Measurements from ENCODE around the gene CNTRL.

CNTRL gene

DNA sequence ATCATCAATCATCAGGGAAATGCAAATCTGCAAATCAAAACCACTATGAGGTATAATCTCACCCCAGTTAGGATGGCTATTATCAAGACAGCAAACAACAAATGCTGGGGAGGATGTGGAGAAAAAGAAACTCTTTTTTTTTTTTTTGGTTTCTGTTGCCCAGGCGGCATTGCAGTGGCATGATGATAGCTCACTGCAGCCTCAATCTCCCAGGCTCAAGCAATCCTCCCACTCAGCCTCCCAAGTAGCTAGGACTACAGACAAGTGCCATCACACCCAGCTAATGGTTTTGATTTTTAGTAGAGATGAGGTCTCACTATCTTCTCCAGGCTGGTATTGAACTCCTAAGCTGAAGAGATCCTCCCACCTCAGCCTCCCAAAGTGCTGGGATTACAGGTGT is 5.4 kb upstream of the CNTRL start:
- TF ChIP-seq, protein P1, sequence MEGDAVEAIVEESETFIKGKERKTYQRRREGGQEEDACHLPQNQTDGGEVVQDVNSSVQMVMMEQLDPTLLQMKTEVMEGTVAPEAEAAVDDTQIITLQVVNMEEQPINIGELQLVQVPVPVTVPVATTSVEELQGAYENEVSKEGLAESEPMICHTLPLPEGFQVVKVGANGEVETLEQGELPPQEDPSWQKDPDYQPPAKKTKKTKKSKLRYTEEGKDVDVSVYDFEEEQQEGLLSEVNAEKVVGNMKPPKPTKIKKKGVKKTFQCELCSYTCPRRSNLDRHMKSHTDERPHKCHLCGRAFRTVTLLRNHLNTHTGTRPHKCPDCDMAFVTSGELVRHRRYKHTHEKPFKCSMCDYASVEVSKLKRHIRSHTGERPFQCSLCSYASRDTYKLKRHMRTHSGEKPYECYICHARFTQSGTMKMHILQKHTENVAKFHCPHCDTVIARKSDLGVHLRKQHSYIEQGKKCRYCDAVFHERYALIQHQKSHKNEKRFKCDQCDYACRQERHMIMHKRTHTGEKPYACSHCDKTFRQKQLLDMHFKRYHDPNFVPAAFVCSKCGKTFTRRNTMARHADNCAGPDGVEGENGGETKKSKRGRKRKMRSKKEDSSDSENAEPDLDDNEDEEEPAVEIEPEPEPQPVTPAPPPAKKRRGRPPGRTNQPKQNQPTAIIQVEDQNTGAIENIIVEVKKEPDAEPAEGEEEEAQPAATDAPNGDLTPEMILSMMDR (IDR thresholded peaks at IDR 0.05; ENCODE audit: control insufficient read depth, insufficient read depth, low read depth, low read length, missing control alignments): no peak
- no peak for DNase-seq (ENCODE audit: low read depth)
- H3K4me3 ChIP-seq (ENCODE audit: control insufficient read depth, low read depth, low read length): no peak overlapping the region

DNA sequence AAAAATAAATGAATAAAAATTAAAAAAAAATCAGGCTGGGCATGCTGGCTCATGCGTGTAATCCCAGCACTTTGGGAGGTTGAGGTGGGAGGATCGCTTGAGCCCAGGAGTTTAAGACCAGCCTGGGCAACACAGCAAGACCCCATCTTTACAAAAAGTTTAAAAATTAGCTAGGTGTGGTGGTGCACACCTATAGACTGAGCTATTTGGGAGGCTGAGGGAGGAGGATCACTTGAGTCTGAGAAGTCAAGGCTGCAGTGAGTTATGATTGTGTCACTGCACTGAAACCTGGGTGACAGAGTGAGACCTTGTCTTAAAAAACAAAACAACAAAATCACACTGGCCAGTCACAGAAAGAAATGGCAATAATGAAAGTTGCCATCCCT is 3.4 kb upstream of the CNTRL start:
- no peak for DNase-seq (ENCODE audit: low read depth)
- TF ChIP-seq, protein P1 (IDR thresholded peaks at IDR 0.05; ENCODE audit: control insufficient read depth, insufficient read depth, low read depth, low read length, missing control alignments): no peak
- peak overlapping the region; percentile 29 for H3K4me3 ChIP-seq (ENCODE audit: control insufficient read depth, low read depth, low read length)

DNA sequence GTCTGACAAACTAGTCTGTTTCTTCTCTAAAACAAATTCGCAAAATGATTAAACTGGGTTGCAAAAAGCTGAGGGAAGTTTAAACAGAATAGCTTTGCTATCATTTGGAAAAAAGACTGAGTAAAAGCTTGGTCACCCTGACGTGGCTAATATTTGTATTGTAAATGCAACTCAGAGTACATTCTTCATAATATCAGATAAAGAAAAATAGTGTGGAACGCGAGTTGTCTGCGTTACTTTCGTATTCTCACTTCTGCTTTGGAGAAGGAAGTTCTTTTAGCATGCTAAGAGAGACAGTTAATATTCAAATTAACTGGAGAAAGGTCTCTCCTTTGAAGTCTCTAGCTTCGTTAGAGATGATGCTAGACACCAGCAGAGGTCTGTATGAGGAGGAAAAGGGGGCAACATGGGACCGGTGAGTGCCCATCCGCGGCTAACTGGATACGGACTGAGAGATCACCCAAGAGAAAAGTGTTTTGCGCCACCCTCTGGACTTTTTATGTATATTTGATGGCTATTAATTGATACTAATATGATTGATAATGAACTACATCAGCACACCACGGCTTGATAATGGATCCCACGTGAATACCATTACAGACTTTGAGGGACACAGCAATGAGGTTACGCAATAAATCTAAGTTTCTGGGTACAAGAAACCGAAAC is 2.9 kb upstream of the CNTRL start:
- no peak for DNase-seq (ENCODE audit: low read depth)
- TF ChIP-seq, protein P1 (IDR thresholded peaks at IDR 0.05; ENCODE audit: control insufficient read depth, insufficient read depth, low read depth, low read length, missing control alignments): peak; percentile 43
- peak overlapping the region; percentile 29 for H3K4me3 ChIP-seq (ENCODE audit: control insufficient read depth, low read depth, low read length)

DNA sequence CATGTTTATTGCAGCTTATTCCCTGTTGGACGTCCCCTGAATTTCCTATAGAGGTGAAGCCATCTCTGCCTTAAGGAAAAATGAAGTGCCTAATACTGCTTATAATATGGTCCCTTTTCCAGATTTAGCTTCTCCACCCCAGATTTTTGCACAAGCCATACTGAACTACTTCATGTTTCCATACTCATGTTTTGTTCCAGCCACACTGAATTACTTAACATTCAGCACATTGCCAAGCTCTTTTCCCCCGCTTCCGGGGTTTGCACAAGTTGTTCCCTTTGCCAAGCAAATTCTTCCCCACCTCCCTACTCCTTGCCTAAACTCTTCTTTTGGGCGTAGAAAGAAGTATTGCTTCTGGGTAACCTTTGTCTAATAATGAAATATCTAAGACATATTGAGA is 1.7 kb upstream of the CNTRL start:
- DNase-seq (ENCODE audit: low read depth): peak; percentile 52
- H3K4me3 ChIP-seq (ENCODE audit: control insufficient read depth, low read depth, low read length): no peak overlapping the region
- TF ChIP-seq, protein P1 (IDR thresholded peaks at IDR 0.05; ENCODE audit: control insufficient read depth, insufficient read depth, low read depth, low read length, missing control alignments): no peak

DNA sequence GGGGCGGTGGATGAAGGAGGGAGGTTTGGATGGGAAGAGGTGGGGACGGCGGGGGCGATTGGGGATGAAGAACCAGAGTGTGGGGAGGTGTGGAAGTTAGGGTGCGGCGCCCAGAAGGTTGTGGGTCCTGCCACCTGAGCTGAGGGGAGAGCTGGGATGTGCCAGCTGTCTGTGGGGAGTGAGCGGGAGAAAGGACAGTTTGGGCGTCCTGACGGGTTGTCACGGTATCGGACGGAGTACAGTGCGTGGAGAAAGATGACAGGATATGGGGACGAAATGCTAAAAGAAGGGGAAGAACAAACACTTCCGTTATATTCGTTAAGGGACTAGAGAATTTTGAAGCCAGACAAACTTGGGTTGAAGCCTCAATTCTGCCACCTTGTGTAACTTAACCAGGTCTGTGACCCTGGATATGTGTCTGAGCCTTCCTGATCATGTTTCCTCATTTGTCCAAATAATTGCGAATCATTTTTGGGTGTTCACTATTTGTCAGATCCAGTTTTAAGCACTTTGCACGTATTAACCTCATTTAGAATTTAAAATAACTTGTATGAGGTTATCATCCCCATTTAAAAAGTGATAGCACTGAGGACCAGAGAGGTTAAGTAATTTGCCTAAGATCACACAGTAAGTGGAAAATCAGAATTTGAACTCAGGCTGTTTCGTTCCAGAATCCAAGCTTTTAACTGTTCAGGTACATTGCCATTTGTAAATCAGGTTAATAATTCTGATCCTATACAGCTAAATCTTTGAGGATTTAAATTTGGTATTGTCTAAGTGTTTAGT is 689 bp downstream of the CNTRL start:
- no peak for DNase-seq (ENCODE audit: low read depth)
- H3K4me3 ChIP-seq (ENCODE audit: control insufficient read depth, low read depth, low read length): peak overlapping the region; percentile 91
- TF ChIP-seq, protein P1 (IDR thresholded peaks at IDR 0.05; ENCODE audit: control insufficient read depth, insufficient read depth, low read depth, low read length, missing control alignments): no peak

DNA sequence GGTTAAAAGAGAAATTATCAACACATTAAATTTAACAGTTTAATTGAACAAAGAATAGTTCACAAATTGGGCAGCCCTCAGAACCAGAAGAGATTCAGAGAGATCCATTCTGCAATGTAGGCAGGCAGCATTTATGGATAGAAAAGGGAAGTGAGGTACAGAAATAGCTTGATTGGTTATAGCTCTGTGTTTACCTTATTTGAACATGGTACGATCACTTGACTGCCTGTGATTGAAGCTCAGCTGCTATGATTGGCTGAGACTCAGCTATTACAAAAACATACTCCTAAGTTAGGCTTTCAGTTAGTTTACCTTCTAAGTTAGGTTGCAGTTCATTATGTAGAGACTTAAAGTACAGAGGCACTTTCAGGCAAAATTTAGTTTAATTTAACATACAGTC is 7.3 kb downstream of the CNTRL start:
- no peak for DNase-seq (ENCODE audit: low read depth)
- H3K4me3 ChIP-seq (ENCODE audit: control insufficient read depth, low read depth, low read length): no peak overlapping the region
- TF ChIP-seq, protein P1 (IDR thresholded peaks at IDR 0.05; ENCODE audit: control insufficient read depth, insufficient read depth, low read depth, low read length, missing control alignments): no peak

All from AG09309 (cell line).